GM18502 (cell line): ENCODE results near the gene TDRD5.

Source experiments
- ATAC-seq: cut with Tn5 transposase; IDR thresholded peaks from one replicate; pipeline ENCODE4 v1.9.1; 2021; ENCODE audit warnings: mild to moderate bottlenecking; ENCODE audit not compliant: unreplicated experiment, poor library complexity

Gene TDRD5, protein sequence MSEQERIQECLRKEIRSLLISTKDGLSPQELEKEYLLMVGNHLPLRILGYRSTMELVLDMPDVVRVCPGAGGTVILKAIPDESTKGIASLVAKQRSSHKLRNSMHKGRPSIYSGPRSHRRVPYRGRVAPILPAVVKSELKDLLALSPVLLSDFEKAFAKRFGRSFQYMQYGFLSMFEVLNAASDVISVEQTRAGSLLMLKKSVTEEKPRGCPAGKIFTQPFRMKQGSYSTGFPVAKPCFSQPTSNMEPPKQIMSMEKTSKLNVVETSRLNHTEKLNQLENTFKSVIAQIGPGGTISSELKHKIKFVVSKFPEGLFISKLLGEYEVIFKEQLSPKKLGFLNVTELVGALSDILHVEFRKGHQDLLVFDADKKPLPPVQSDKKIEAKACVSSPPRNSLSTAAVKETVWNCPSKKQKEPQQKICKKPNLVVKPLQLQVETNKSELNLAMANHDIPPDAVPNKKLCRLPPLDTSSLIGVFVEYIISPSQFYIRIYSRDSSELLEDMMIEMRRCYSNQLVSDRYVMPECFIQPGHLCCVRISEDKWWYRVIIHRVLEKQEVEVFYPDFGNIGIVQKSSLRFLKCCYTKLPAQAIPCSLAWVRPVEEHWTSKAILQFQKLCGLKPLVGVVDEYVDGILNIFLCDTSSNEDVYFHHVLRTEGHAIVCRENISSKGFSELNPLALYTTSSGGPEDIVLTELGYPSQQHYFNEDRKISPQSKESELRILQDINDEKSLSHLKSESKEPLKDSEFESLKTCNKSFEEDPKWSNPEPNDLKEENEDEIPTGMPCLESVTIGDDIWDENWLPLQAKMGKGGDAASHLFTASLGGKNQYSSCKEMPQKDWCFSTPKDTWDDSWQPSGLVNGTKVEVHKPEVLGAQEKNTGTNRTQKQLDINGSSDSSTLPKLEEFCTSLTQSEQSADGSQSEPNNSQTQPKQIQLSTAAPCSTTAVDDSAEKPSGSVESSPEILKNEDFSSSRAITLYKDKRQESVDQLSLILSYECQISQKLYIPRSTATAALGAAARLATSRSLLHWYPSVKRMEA

DNA sequence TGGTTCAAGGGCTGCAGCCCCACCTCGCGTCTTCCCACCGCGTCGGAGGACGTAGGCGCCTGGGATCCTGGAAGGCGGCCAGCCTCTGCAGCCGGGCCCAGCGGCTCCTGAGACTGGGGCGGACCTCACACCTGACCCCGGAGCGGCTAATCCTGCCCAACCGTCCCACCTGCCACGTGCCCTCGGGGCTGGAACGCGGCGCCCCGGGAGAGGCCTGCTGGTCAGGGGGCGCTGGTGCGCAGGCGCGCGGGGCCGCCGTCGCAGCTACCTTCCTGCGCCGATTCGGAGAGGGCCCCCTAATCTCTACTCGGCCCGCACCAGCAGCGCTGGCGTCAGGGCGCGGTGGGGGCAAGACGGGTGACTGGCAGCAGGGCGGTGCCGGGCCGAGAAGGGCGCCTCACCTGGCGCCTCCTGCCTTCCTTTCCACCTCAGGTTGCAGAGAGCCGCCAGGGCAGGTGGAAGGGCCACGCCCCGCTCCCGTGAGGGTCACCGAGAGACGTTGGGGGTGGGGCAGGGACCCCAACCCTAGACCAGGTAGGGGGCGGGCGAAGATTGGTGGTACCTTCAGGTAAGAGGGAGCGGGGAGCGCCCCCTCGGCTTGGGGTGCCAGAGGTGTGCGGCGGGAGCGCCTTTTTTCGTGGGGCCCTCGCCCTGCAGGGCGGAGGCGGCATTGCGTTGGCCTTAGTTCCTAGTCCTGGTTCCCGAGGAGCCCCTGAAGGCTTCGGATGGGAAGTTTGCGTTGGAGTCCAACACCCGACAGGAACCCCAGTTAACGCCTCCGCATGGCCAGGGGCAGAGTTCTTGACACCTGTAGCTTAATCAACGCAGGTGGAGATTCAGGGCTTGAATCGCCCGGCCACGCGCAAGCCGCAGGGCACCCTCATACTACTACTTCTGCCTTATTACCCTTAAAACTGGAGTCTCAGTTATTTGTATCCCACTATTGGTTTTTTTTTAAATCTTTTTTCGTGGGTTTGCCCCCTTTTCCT lies at the start of gene TDRD5:
Gene TDRD5 (plus strand): TSS at position 241 of the 989 bp plus-strand sequence. CDS start 784 bp downstream, outside the sequence.
- ATAC-seq, result no peak

DNA sequence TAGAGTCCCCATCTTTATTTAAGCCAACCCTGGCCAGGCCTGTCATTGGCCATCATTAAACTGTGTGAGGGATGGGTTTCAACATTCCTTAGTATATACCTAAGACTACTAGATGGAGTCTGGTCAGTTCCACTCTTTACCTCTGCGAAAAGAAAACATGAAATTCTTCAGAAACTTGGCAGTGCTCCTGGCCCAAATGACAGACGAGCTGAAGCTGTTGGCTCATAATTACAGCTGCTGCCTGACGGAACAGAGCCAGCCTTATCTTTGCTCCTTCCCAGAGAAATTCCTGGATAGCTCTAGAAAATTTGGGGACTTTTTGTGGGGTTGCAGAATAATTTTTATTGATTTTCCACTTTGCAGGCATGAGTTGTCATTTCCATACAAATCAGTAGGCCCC lies 46.3 kb upstream of the TDRD5 start:
- no peak for ATAC-seq

DNA sequence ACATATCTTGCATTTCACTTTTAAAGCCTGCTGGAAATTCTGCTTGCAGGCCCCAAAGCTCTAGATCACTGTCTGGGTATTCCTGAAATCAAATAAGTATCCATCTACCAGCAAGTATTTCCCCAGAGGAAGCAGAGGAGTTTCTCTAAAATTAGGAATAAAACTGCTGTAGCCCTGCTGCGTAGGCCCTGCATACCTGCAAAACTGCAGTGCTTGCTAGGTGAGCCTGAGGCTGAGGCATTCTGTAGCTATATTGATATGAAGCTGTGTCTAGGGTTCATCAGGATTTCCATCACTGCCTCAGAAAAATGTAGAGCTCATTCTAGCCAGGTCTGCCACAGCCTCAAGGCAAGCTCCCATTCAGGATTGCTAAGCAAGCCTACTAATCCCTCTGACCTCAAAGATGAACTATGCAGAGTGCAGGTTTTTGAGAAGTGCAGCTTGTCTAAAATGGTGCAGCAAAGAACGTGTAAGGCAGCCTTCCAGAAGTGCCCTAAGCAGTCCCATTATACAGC lies 44.6 kb upstream of the TDRD5 start:
- no peak for ATAC-seq

DNA sequence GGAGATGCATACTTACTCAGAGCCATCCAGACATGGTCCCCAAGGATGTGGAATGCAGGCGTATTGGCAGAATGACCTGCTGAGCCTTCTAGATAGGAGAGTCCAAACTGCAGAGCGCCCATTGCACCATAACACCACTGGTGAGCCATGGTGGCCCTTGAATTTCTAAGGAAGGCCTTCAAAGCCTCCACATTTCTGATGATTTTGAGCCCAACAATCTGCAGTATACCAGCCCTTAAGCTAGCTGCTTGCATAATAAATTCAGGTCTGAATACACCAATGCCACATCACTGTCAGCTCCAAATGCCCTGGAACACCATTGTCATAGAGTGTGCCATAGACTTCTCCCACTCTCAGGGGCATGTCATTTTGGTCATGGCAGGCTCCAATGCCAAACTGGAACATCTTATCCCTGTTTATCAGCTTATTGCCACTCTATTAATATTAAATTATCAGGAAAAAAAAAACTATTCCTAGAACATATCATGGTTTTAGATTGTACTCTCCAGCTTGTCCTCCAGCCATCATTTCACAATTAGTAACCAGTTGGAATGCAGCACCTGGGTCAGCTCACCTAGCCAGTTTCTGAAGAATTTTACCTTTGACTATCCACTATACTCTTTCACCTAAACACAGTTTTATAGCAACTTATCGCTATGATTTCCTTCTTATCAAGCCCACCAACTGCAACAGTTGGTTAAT lies 42.8 kb upstream of the TDRD5 start:
- no peak for ATAC-seq

DNA sequence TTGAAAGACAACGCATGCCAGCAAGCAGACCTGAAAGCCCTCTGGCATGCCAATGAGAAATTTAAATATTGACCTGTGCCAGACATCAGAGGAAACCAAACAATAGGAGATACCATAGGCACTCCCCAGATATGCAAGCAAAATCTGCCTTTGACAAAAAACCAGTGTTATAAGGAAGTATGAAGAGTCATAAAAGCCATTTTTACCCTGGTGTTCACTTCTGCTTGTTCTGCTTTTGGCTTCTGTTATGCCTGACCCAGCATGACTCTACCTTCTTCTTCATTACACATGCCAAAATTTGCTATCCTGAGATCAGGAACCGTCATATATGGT lies 42.3 kb upstream of the TDRD5 start:
- ATAC-seq, result no peak

DNA sequence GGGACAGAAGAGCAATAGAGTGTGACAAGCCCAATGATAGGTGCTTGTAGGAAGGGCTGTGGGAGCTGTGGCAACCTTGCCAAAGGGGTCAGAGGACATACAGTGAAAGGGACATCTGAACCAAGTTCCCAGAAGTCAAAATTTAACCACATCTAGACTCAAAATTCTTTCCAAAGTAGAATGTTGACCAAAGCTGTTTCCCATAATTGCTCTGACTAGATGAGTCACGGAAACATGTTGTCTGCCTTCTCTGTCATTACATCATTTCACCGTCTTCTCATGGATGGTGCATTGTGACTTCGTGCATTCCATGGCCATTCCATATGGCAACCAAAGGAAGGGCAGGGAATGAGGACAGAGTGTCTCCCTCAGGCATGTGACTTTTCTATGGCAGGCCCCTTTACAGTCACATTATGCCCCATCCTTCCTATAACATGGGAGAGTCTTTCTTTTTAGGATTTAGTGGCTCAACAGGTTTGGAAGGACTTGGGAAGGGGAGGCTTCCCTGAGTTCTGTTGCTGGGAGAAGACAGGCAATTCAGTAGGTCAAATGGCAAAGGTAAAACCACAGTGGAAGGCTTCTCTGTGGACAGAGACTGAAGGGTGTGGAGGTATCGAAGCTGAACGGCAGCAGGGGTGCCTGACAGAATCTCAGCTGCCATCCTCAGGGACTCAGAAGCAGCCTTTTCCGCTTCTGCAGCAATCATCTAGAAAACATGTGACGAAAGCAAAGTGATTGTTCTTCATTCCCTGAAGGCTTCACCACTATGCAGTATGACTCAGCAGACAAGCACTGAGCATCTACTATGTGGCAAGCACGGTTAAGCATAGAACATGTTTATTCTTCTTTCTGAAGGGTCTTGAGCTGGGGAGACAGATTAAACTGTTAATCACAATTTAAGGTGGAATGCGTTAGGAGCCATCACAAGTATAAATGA lies 40.6 kb upstream of the TDRD5 start:
- ATAC-seq, result peak; percentile 43

DNA sequence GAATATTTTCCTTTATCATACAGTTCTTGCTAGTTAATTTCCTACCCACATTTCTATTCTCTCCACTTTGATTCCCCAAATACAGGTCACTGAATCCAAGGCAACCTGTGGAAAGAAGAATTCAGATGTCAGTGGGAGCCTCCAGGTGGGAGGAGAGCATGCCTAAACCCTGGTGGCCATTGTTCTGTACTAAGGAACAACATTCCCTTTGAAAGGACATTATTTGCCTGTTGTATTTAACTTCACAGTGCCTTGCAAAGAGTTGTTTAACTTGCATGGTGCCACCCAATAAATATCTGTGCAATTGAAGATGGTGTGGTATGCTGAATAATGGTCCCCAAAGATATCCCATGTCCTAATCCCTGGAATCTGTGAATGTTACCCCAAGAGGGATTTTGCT lies 37.2 kb upstream of the TDRD5 start:
- ATAC-seq, result no peak

DNA sequence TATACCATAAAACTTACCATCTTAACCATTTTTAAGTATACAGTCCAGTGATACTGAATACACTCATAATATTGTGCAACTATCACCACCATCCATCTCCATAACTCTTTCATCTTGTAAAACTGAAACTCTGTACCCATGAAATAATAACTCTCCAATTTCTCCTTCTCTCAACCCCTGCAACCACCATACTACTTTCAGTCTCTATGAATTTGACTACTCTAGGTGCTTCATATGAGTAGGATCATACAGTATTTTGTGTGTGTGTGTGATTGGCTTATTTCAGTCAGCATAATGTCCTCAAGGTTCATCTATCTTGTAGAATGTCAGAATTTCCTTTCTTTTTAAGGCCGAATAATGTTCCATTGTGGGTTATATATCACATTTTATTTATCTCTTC lies 33.6 kb upstream of the TDRD5 start:
- ATAC-seq, result no peak

DNA sequence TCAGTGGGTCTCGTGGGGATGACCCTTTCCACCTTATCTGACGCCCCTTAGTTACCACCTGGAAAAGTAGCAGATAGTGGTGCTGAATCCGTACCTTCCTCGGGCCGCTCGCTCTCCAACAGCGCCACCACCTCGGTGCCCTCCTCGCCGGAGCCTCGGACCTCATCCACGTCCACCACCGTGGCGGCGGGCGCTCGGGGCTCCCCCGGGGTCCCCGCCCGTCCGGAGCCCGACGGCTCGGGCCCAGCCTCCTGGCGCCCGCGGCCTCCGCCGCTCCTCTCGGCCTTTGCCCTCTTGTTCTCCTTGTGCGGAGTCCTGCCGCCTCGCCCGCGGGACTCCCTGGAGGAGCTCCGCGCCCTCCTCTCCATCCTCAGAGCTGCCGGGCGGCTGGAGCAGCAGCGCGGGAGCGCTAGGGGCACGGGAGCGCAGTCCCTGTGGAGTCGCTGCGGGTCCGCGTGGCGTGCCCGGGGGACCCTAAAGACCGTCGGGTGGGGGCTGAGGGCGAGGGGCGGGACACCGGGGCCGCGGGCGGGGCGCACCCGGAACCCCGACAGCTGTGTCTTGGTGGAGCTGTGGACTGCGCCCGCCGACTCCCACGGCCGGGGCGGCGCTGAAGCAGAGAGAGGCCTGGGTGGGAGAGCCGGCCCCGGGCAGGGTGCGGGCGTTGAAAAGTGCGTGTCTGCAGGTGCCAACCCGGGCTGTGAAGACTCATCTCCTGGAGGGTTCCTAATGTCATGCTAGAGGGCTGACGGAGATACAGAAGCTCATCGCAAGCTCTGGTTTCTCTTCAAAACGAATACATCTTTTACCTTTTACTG lies 15.9 kb upstream of the TDRD5 start, which contains the start of gene NPHS2:
Gene NPHS2 (minus strand): TSS at position 452 of the 818 bp plus-strand sequence. CDS start 84 bp downstream, at position 368.
- ATAC-seq, result no peak

DNA sequence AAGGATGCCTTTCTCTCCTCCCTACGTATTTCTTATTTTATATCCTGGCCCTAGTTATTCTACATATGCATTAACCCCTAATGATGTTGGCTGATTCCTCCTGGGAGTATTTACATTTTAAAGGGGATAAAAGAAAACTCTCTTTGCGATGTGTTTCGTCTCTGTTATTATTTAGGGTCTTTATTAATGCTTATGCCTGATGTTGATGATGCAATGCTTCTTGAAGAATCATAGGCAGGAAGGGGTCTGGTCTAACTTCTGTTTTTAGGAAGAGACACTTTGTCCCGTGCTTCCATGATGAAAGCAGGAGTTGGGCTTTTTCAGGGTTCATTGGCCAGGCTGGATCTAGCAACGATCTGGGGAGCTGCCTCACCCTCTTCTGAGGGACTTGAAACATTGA lies 15.1 kb upstream of the TDRD5 start:
- no peak for ATAC-seq

DNA sequence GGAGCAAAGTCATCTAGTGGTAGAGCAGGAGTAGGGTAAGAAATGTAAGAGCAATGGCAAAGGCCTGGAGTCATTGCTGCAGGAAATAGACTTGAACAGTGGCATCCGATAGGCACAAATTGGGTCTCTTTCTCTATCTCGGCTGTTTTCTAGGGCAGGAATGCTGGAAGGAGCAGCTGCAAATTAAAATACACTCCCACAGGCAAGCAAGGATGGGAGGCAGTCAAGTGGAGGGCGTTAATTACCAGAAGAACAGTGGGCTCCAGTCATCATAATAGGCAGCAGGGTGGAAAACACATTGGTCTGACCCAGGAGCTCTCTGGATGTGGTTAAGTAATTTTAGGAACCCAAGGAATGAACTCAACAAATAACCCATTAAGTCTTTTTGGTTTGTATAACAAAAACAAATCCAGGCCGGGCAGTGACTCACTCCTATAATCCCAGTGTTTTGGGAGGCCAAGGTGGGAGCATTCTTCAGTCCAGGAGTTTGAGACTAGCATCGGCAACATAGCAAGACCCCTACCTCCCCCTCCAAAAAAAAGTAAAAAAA lies 7.8 kb upstream of the TDRD5 start:
- no peak for ATAC-seq

DNA sequence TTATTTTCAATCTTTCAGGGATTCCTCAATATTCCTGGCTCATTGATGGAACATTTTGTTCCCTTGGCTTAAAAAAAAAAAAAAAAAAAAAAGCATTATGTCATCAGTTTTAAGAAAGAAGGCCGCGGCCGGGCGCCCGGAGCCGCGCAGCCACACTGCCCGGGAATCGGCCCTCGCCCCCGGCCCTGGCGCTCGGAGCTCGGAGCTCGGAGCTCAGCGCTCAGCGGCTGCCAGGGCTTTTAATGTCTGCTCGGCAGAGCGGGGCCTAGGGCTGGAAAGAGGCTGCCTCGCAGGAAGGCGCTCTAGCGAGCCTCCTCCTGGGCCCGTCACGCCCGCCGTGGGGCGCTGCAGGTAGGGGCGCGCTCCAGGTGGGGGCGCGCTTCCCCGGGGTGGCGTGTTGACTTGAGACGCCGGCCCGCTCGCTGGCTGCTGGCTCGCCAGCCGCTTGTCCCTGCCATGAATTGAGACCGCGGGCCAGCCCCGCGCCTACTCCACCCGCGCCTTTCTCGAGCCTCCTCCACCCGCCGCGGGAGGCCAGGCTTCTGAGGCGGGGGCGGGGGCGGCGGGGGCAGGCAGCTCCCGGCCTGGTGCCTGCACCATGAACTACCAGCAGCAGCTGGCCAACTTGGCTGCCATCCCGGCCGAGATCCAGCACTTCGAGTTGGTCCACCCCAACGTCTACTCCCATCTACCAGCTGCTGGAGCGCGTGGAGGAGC lies 5.4 kb upstream of the TDRD5 start:
- no peak for ATAC-seq

DNA sequence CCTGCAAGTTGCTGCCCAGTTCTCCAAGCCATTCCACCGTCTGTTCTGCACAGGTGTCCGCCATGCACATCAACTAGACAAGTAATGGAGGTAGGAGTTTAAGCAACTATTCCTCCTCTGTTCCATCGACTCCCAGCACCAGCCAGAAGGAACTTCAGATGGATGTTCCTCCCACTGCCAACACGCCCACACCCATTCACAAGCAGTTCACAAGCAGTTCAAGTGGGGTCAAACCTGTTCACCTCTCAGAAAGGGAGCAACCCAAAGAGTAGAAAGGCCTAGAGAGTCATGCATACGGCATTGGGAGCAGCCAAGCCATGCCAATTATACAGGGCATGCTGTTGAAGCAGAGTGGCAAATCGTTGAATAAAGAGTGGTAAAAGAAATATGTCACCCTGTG lies 4.3 kb upstream of the TDRD5 start:
- ATAC-seq, result no peak

DNA sequence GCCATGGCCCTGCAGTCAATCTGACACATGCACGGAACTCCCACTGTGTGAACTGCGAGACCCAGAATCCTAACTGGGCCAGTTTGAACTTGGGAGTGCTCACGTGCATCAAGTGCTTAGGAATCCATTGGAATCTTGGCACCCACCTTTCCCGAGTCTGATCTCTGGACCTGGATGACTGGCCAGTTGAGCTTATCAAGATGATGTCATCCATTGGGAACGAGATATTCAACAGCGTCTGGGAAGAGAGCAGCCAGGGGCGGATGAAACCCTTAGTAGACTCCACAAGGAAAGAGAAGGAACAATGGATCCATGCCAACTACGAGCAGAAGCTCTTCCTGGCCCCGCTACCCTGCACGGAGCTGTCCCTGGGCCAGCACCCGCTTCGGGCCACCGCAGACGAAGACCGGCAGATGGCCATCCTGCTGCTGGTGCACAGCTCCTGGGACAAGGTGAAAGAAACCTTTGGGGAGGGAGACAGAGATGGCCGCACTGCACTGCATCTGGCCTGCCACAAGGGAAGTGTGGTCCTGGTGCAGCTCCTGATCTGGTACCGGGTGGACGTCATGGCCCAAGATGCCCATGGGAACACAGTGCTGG lies 3.1 kb upstream of the TDRD5 start:
- ATAC-seq, result no peak

DNA sequence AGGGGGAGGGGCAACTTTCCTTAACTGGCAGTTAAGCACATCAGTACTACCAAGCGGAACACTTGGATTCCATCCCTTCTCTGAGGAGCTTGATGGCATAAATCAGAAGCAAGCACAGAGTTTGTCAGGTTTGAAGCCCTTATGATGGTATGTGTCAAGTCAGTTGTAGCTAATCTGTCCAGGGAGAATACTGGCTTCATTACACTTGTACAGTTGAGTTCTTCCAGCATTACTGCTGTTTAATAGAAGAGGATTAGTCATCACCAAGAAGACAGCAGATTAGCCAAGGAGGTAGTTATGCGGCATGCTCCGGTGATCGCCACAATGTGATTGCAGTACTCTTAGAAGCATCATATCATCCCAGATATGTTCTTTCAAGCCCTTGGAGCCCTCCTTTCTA lies 2.1 kb upstream of the TDRD5 start:
- ATAC-seq, result no peak

DNA sequence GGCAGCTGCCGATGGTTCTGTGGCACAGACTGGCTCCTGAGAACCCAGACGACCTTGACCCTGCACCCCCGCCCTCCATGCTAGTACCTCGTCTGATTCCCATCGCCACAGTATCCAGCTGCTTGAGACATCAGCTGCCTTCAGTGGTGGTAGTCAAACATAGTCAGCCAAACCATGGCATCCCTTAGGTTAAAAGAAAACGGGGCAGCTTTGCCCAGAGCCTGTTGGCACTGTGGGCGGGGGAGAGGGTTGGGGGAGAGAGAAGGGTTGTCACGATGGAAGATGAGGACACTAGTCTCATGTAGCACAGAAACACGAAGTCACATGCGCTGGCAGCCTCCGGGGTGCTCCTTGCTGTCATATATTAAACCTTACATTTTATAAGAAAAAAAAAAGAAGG lies 961 bp upstream of the TDRD5 start:
- no peak for ATAC-seq
